Limb (tissue), 2 donors: ENCODE measurements around the gene CISH.

Experiments used
- DNase-seq, 2 donors: peaks; one replicate each; pipeline ENCODE4 v3.0.0-alpha.2; 2016; ENCODE audit errors: extremely low spot score in 2 of 2

CISH gene

DNA sequence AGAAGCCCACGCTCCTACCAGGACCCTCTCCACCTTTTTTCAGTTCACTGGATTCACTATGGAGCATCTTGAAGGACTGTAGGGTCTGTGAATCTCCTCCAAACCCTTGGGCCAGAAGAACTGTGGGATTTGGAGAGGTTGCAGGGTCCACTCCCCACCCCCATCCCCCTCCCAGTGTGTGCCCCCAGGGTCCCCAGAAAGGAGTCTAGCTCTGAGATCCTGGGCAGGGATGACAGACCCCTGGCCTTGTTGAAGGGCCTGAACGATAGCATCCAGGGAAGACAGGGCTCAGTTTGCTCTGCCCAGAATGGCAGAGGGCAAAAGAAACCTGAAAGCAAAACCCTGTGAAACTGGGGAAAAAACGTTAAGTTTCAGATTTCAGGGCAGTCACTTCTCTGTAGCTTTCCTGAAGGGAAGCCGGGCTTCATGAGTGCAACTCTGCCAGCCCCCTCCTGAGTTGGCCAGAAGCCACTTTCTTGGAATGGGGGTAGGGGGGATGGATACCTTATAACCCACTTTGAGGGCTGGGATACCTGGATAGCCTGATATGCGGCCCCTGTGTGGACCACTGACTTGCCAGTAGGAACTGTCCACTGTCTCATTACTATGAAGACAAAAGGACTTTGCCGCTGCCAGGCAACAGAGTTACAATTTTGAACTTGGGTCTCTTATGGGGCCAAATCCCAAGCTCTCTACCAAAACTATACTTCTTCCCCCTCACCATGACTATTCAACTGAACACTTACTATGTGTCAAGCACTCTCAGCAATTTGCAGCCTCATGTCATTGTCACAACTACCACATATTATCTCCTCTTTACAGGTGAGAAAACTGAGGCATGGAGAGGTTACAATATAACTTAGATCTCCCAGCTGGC lies 1.6 kb upstream of the CISH start:
- no peak for DNase-seq

DNA sequence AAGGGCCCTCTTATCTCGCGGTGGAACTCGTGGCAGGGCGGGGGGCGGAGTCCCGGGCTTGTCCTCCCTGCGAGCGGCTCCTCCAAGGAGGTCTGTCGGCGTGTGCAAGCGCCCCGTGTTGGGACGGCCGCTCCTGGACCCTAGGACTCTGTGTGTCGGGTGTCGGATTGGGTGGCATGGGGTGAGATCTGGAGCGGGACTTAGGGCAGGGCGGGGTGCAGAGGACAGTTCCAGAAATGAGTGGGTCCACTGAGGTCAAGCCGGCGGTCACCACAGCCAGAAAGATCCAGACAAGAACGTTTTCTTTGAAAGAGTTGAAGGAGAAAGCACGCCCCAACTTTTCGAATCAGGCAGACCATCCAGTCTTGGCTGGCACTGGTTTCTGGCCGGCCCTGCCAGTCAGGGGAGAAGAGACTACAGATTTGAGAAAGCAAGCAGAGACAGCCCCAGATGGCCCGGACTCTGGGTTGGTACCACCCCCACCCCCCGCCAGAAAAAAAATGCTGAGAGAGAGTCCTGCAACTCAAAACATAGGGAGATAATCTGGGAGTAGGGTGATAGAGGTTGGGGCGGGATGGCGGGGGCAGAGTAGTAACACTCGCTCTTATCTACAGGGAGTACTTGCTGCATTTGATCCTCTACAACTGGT lies 784 bp upstream of the CISH start:
- DNase-seq: no peak

DNA sequence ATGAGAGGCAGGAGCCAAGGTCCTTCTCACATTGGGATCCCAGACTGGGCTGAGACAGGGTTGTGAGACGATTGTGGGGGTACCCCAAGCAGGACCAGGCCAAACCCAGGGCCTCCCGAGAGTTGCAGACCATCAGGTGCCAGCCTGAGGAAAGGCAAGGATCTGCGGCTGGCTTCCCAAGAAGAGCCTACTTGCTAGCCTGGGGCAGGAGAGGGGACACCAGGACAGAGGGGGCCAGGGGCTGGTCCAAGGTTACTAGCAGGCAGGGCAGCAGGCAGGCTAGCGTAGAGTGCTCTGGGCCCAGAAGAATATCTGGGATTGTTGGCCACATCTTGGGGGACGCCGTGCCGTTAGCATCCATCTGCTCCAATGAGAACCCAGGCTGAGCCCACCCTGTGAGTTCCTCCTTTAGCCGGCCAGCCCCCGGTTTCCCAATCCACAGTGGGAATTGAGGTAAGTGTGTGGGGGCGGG lies 546 bp downstream of the CISH start:
- no peak for DNase-seq

DNA sequence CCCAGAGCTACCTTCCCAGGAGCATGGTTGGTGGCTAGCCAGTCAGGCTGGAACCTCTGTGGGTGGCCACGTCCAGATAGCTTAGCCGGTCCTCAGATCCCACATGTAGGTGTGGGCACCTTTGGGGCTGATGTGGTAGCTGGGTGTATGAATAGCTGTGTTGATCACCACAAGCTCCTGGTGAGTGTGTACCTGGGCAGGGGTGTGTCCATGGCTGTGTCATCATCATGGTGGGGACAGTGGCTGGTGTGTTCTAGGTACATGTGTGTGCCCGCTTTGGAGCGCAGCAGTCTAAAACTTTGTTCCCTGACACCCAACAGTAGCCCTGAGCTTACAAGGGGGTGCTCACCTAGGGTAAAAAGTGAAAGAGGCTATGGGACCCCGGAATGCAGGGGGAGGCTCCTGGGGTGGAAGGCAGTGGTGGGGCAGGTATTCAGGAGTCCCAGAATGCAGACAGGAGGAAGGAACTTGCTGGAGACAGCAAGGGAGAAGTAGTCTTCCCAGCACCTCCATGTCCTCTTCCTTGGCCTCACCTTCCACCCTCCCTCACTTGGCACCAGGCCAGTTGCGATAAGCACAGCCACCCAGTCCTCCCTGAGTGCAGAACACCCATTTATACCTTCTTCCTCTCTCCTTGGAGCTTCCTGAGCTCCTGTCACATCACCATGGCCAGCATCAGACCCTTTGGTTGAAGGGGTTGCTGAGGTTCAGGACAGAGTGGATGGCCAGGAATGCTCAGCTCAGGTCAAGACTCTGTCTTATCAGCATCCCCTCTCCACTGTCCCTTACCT lies 1.2 kb downstream of the CISH start:
- DNase-seq: no peak

DNA sequence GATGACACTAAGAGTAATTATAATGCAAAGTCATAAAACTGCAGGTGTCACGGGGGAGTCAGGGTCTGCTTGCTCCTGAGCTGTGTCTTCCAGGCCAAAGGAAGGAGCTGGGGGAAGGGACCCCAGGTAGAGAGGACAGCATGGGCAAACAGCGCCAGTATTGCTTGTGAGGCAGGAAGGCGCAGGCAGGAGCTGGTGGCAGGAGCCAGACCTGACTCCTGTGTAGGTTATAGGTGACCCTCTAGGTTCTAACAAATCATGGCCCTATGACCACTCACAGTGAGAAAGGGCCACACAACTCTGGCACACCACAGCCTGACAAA lies 1.9 kb downstream of the CISH start:
- DNase-seq: no peak

DNA sequence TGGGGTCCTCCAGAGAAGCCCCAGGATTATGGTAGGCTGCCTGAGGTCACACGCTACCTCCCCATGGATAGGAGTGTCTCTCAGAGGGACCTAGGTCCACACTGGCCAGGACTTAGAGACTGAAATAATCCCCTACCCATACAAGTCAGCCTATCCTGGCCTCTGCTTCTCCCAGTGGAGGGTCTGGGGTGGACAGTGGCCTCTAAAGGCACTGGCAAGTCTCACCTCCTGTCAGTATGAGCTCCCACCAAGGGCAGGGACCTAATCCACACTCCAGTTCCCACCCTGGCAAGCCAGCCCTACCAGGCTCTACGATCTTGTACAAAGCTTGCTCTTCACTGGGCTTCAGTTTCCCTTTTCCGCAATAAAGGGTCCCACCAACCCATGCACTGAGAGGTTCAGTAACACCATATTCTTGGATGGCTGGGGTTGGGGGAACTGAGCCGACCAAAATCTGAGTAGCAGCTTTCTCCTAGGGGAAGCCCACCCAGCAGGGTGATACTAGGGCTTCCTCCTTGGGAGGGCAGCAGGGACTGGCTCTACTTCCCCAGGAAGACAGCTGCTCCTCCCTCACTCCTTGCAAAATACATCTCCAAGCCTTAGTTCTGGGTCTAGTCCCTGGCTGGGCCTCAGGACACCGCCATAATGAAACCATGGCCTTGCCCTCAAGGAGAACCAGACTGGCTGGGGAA lies 2.4 kb downstream of the CISH start:
- DNase-seq: no peak

DNA sequence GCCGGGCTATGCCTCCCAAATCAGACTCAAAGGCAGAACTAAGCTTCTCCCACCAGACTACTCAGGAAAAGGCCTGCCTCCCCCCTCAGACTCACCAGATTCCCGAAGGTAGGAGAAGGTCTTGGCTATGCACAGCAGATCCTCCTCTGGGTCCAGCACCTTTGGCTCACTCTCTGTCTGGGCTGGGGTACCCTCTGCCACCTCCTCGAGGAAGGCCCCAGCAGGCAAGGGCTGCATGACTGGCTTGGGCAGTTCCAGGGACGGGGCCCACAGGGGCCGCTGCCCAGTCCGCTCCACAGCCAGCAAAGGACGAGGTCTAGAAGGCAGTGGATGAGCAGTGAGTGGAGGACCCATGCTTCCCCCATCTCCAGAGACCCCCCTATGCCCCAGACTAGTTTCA lies 3.3 kb downstream of the CISH start:
- no peak for DNase-seq

DNA sequence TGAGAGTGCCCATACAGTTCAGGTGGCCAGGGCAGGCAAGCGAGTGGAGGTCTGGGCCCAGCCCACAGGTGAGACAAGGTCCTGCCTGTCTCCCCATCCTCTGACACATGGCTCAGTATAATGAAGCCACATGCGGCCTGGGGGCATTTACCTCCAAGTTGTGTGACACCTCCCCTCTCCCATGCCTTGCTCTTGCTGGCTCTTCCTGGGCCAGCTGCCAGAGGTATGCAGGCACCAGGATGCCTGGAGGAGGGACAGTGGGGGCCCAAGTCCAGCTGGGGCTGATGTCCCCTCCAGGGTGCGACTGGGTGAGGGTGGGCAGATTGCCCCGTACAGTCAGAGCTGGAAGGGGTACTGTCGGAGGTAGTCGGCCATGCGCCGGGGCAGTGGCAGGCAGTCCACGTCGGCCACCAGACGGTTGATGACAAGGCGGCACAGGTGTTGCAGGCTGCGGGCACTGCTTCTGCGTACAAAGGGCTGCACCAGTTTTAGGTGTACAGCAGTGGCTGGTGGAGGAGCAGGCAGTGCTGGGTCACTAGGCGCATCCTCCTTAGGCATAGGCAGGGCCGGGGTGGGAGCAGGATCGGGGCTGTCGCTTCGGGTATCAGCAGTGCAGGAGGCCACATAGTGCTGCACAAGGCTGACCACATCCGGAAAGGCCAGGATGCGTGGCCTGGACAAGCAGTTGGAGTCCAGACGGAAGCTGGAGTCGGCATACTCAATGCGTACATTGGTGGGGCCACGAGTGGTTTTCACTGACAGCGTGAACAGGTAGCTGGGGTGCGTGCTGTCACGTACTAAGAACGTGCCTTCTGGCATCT lies 4.1 kb downstream of the CISH start:
- DNase-seq: no peak

DNA sequence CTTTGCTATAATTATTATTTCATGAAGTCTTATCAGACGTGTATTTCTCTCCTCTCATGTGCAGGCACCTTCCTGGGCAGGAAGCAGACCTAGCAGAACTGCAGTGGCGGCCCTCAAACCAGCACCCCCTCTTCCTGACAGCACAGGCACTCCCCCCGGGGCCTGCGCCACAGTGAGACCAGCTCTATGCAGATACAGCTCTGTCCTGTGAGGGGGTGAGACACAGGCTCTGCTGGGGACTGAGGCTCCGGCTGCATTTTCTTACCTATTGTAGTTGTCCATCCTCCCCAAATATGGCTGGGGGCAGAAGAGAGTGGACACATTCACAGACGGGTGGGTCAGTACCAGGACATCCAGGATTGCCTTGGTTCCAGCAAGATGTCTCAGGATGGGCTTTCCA lies 5.0 kb downstream of the CISH start:
- DNase-seq: no peak

DNA sequence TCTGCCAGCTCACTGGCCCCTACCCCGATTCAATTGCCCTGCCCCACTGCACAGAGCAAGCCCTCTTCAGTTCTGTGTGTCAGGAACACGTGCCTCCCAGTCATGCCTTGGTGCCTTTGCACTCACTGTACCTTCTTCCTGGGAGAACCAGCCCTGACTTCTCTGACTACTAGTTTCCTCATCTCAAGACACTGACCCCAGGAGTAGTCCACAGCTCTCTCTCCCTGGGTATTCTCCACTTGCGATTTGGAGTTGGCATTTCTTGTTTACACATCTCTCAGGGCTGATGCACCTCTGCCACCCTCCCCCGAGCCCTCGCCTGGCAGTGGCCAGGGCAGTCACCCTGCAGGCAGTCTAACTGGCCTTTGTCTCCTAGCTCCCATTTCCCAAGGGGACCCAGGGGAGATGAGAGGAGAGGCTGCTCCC lies 5.7 kb downstream of the CISH start:
- no peak for DNase-seq

DNA sequence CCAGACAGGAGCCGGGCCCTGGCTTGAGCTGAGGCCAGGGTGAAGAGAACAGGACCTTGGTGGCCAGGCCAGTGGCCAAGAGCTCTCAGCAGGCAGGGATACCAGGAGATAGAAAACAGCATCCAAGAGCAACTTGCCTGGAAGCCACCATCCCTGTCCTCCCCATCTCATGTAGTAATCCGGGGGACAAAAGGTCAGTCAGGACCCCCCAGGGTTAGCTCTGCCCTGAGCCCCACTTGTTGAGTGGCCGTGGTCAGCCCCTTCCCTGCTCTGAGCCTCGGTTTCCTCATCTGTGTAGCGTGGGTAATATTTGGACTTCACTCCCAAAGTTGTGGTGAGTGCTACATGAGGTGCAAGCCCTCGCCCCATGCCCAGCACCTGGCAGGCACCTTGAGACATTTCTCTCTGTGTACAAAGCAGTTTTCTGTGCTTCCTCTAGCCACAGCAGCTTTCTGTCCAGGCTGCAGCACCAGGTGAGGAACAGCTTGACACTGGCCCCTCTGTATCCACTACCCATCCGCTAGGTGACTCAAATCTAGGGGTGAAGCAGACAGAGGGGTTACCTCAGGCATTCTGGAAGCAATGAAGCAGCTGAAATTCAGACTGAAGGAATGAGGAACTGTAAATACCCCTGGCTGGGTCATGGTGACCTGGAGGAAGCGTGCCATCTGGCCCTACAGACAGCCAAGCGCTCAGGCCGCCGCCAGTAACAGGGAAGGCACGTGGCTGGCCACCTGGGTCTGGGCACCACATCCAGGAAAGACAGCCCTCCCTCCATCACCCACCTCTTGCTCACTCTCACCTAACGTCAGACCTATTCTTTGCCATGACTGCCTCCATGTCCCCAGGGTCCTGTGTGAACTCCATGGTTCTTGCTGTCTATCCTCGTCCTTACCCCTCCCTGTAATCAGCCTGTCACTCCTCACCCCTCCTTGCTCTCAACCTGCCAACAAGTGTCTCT lies 6.7 kb downstream of the CISH start:
- DNase-seq: no peak

DNA sequence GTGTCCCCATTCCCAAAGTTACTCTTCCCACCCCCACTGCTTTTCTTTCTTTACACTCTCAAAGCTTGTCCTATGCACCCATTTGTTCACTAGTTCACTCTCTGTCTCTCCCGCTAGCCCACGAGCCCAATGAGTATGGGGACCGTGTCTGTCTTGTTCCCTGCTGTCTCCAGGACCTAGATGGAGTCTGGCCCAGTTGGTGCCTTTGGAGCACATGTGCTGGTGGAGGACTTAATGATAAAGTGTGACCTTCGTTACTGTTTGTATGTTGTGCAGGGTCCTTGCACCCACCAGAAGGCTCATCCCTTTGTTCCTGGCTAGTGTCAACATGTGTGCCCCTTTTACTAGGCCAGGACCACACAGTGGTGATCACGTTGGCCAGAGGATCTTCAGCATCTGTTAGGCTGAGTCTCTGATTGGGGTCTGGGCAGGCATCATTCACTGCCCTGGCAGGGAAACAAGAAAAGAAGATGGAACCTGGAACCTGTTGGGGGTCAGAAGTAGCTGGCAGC lies 7.4 kb downstream of the CISH start:
- DNase-seq: no peak

DNA sequence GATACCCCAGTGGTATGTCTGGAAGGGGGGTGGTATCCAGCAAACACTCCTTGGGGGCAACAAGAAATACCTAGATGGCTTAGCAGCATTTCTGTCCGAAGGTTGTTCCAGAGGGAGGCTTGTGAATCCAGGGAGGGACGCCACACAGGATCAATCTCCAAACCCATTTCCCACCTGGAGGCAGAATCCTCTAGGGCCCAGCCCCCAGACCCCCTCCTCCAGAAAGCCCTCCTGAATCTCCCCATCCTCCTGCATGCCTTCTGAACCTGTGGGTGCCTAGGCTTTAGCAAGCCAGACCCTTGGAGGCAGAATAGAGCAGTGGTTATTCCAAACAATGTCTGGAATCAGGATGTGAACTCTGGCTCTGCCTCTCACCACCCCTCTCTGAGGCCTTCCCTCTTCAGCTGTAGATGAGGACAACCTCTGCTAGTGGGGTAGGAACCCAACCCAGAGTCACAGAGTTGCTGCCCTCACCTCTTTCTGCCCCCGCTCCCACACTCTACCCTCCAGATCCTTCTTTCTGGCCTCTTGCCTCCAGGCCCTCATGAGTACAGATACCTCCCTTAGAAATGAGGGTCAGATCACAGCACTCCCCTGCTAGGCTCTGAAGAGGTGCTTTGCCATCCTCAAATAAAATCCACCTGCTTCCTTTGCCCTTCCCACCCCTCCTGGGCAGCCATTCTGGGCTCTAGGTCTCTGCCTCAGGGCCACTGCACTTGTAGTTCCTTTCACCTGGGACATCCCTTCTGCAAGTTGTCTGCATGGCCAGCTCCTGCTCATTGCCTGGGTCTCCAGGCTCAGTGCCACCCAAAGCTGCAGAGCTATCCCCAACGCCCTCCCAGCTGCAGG lies 8.1 kb downstream of the CISH start:
- no peak for DNase-seq

DNA sequence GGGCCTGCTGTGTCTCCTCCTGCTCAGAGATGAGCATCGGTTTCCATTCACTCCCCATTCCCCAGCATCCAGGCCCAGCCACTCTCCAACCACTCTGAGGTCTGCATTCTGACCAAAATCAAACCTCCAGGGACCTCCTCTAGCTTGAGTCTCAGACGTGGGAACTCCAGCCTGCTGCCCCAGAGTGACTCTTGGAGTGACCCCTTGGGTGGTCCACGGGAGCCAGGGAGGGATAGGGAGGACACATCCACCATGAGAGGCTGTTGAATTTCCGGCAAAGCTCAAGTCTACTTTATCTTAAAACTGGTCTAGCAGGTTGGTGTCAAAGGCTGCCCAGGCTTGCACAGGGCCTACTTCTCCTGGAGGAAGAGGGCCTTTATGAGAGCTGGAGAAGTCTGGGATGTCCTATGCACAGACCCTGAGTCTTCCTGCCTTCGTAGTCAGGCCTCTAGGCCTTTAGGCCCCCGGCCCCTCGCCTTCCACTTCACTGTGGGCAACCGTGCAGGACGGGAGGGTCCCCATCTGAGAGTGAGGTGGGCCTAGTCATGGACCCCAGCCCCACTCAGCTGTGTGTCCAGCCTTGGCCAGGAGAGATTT lies 8.9 kb downstream of the CISH start:
- DNase-seq: no peak

DNA sequence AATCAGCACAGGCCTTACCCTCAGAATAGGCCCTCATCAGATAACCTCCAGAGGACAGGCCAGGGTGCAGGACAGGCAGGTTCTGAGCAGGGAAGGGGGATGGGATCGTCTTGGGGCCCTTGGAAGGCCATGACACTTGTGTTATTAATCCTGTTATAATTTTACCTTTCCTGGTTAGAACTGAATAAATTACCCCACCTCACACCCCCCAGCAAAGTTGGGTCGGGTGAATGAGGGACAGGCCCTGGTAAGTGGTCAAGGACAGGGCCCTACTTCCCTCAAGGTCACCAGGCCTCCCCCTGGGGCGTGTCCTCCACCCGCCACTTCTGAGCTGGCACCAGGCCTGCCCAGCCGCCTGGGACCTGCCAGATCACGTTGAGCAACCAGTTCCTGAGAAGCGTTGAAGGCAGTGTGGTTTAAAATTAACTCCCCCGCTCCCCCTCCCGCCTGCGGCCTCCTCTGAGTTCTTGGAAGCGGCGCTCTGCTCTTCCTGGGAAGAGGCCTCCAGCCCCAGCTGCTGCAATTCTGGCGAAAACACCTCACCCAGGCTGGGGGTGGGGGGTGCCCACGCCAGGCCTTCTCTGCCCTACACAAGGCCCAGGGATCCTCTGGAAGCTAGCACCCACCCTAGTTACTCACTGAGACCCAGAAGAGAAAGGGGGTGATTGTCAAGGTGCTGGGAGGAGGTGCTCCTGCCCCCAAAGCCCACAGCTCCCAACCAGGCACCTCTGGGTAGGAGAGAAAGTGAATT lies 10.6 kb downstream of the CISH start:
- peak; percentile 91 to 93 for DNase-seq

DNA sequence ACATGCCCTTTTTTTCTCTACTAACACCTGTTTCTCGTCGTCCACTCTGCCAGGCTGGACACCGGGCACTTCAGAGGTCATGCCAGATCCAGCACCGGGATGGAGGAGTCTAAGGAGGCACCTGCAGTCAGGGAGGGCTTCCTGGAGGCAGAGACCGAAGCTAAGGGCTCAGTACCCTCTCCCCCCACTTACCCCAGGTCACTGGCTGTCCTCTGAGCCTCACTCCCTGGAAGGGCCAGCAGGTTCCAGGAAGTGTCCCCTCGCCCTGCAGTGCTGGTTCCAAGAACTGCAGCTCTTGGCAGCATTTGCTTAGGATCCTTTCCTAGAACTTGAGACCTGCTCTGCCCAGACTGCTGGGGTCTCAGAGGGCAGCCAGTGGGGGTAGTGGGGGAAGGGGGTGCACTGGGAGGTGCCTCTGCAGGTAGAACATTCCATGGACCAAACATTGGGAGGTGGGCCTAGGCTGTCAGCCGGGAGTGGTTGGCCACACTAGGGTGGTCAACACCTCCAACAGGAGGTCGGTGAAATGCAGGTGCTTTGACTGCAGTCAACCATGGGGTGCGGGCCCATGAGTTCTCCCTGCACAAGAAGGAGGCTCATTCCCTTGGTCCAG lies 11.3 kb downstream of the CISH start:
- DNase-seq: no peak

DNA sequence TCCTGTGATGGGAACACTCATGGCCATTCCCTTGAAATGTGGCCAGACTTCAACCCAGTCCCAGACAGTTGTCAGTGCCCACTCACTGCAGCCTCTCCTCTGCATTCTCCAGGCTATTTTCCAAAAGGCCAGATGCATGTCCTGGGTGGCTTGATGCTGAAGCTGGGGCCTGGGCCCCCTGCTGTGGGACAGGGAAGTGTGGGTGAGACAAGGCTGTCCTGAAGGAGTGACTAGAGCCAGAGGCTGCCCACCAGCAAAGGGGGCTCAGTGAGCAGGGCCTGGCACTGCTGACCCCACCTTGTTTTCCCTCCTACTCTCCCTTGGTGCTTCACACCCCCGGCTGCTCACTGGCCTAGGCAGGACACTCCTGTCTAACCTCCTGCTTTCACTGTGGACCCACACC lies 11.9 kb downstream of the CISH start:
- no peak for DNase-seq
